Measurements from ENCODE around the gene LINGO1. TPM values are rescaled to one million over a fixed set of nuclear protein-coding genes. Genes with fewer than 3 reads are reported as not detected.

LINGO1 gene
- total and polyA plus RNA-seq, 2 donors (not counting 3 experiments of a cell fraction or from before 2014, with no cell fraction given): 0.15 to 0.33 TPM

DNA sequence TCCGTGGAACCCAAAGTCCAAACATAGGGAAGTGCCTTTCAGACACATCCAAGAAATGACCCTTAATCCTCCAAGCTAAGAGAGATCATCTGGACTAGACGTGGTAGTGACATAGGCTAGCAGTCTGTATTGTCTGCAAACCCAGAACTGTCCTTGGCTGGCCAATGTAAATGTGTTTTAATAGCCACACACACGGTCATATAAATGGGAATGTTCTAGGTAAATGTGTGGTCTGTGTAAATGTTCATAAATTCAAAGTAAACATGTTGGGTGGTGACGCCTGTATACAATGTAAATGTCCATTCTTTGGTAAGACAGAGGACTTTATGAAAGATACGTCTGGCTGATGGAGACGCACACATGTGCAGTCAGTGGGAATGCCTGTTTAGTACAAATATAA is 16.3 kb upstream of the LINGO1 start:
- Histone ChIP-seq H4K20me1 (replicated peaks; ENCODE audit: control insufficient read depth, extremely low read depth, insufficient read depth, low read length) (no peaks in the 10 kb centered on the region), H3K36me3 (ENCODE audit: control insufficient read depth in 2 of 2, extremely low read depth in 1 of 2, insufficient read depth in 2 of 2, low read length in 2 of 2) (no peaks in the 10 kb centered on the region), H3K9ac (replicated peaks; ENCODE audit: extremely low read depth, insufficient read depth, low read length) (no peak overlapping the region), H2AFZ (ENCODE audit: low read depth, low read length) (no peak overlapping the region), H3K4me2 (ENCODE audit: insufficient read depth, low read length) (no peak overlapping the region), H3K9me3 (replicated peaks; ENCODE audit: control insufficient read depth, insufficient read depth, low read length) (no peaks in the 10 kb centered on the region), H3K79me2 (ENCODE audit: control insufficient read depth, insufficient read depth, low read length) (no peaks in the 10 kb centered on the region), H3K4me1 (ENCODE audit: control insufficient read depth, extremely low read depth, insufficient read depth, low read length) (no peaks in the 10 kb centered on the region), H3K4me3 (replicated peaks in 1 of 3; ENCODE audit: insufficient read depth in 1 of 3, low read depth in 1 of 3, low read length in 3 of 3) (no peak overlapping the region), H3K27ac (ENCODE audit: insufficient read depth, low read depth, low read length) (no peak overlapping the region), H3K9me1 (replicated peaks; ENCODE audit: control insufficient read depth, extremely low read depth, insufficient read depth, low read length) (no peaks in the 10 kb centered on the region), H3K27me3 (ENCODE audit: control insufficient read depth in 2 of 2, insufficient read depth in 2 of 2, low read length in 2 of 2) (peaks cover 3% of the 10 kb centered on the region in 2 experiments)
- no peak for DNase-seq (ENCODE audit: low read depth, low spot score)
- FAIRE-seq: no peak
- intact Hi-C loops (cut with micrococcal nuclease) (no loop called here), dilution Hi-C loops (cut with MboI; ENCODE audit: extremely low pct_ligation_motif_present, low sequenced_read_pairs) (no loop called here)
- POLR2A ChIA-PET: no interaction called here
- TF ChIP-seq GATA2 (IDR thresholded peaks at IDR 0.05; ENCODE audit: insufficient read depth, insufficient read length, low read depth, low read length) (no peak), EZH2 (IDR thresholded peaks at IDR 0.05; ENCODE audit: borderline replicate concordance, low read depth, low read length, severe bottlenecking) (no peak), MYC (IDR thresholded peaks at IDR 0.05; ENCODE audit: low read depth, low read length) (no peak), JUN (IDR thresholded peaks at IDR 0.05; ENCODE audit: borderline replicate concordance, insufficient read depth, insufficient read length, low read depth) (no peak), FOS (IDR thresholded peaks at IDR 0.05; ENCODE audit: borderline replicate concordance, insufficient read depth, low read length) (no peak), POLR2AphosphoS5 (IDR thresholded peaks at IDR 0.05; ENCODE audit: insufficient read depth, low read depth, low read length) (no peak), POLR2A (IDR thresholded peaks at IDR 0.05; ENCODE audit: low read depth, low read length) (no peak)
- TF ChIP-seq, protein P1, sequence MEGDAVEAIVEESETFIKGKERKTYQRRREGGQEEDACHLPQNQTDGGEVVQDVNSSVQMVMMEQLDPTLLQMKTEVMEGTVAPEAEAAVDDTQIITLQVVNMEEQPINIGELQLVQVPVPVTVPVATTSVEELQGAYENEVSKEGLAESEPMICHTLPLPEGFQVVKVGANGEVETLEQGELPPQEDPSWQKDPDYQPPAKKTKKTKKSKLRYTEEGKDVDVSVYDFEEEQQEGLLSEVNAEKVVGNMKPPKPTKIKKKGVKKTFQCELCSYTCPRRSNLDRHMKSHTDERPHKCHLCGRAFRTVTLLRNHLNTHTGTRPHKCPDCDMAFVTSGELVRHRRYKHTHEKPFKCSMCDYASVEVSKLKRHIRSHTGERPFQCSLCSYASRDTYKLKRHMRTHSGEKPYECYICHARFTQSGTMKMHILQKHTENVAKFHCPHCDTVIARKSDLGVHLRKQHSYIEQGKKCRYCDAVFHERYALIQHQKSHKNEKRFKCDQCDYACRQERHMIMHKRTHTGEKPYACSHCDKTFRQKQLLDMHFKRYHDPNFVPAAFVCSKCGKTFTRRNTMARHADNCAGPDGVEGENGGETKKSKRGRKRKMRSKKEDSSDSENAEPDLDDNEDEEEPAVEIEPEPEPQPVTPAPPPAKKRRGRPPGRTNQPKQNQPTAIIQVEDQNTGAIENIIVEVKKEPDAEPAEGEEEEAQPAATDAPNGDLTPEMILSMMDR (IDR thresholded peaks at IDR 0.05; ENCODE audit: extremely low read depth in 1 of 2, insufficient read depth in 1 of 2, low read depth in 1 of 2, low read length in 2 of 2): no peak
- TF ChIP-seq, protein P2, sequence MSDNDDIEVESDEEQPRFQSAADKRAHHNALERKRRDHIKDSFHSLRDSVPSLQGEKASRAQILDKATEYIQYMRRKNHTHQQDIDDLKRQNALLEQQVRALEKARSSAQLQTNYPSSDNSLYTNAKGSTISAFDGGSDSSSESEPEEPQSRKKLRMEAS (IDR thresholded peaks at IDR 0.05; ENCODE audit: insufficient read depth, insufficient read length): no peak
- CTCF ChIA-PET: interaction anchor here (0.9 to 5.6 kb wide), 2 partner anchors 15 to 221 kb away, joined by 3 to 36 read pairs; partner anchors contain the start of gene LINGO1
- BruUV-seq (replicated peaks): no TSS peak

Measured in endothelial cell of umbilical vein (primary cell).